ENCODE results near the gene EXOSC6. TPM values are rescaled to one million over a fixed set of nuclear protein-coding genes. Genes with fewer than 3 reads are reported as not detected.

EXOSC6 gene
- 28.0 and 40.0 TPM in 2 replicates for total RNA-seq

GRCh38 chr16:70251629-70252354, at the start of gene EXOSC6:
Gene EXOSC6 (minus strand): TSS chr16:70251940. CDS start chr16:70251900, 40 bp downstream.

GRCh38 chr16:70298988-70299938, 47.5 kb upstream of the EXOSC6 start, which contains the start of gene DDX19B:
Gene DDX19B (plus strand): TSS chr16:70299186. CDS start chr16:70299298, 112 bp downstream.

GRCh38 chr16:70289229-70290094, 37.7 kb upstream of the EXOSC6 start, which contains the start of gene AARS1:
Gene AARS1 (minus strand): TSS chr16:70289506. CDS start chr16:70282763, 6,743 bp downstream.

Other genes starting within 250 kb of the EXOSC6 start
- gene PDPR, start 137.6 kb downstream of the EXOSC6 start, total RNA-seq, result 10.6 and 13.2 TPM in 2 replicates
- 0.12 and 0.13 TPM in 2 replicates for gene CLEC18C, start 78.2 kb downstream of the EXOSC6 start, total RNA-seq
- gene AARS1, start 37.6 kb upstream of the EXOSC6 start, total RNA-seq, result 114 and 130 TPM in 2 replicates
- gene DDX19B, start 47.2 kb upstream of the EXOSC6 start, total RNA-seq, result 23.3 and 29.2 TPM in 2 replicates
- 43.5 and 48.7 TPM in 2 replicates for gene DDX19A, start 95.0 kb upstream of the EXOSC6 start, total RNA-seq
- gene ST3GAL2, start 187.2 kb upstream of the EXOSC6 start, total RNA-seq, result 23.6 and 27.4 TPM in 2 replicates
- 9.0 and 9.2 TPM in 2 replicates for gene FCSK, start 202.7 kb upstream of the EXOSC6 start, total RNA-seq